ENCODE data around the gene ERG. TPM values are rescaled to one million over a fixed set of nuclear protein-coding genes. Genes with fewer than 3 reads are reported as not detected.

The ERG gene
- total RNA-seq, 1 experiment from 2014 or later, result 0.11 TPM

GRCh38 chr21:38422082-38422481 is 76.2 kb downstream of the ERG start:
- no peaks in the 10 kb centered on the region for H3K4me1 Mint-ChIP-seq
- Histone ChIP-seq H2AFZ (ENCODE audit: low read length) (no peak overlapping the region), H3K4me1 (ENCODE audit: insufficient read depth, low read length) (no peaks in the 10 kb centered on the region), H2BK20ac (ENCODE audit: low read depth, low read length, poor library complexity, severe bottlenecking) (no peak overlapping the region), H4K91ac (ENCODE audit: insufficient read length, low read depth, low read length) (no peak overlapping the region), H4K20me1 (ENCODE audit: control insufficient read depth, insufficient read depth, insufficient read length) (no peaks in the 10 kb centered on the region), H3K79me1 (ENCODE audit: insufficient read depth, low read depth, low read length, poor library complexity, severe bottlenecking) (no peaks in the 10 kb centered on the region), H3K9ac (ENCODE audit: extremely low read depth, insufficient read length, low read length) (no peak overlapping the region), H2BK120ac (ENCODE audit: low read depth, low read length, poor library complexity, severe bottlenecking) (no peak overlapping the region), H3K14ac (ENCODE audit: insufficient read depth, low read length) (no peak overlapping the region), H3K9me3 (ENCODE audit: control insufficient read depth, low read depth, low read length) (no peaks in the 10 kb centered on the region), H2BK5ac (ENCODE audit: insufficient read length, low read length) (no peak overlapping the region), H3K27ac (ENCODE audit: insufficient read length, low read depth, low read length) (no peak overlapping the region), H3K23me2 (ENCODE audit: insufficient read length, low read depth, low read length, poor library complexity, severe bottlenecking) (no peaks in the 10 kb centered on the region), H2BK15ac (ENCODE audit: low read depth, low read length) (no peak overlapping the region), H4K5ac (ENCODE audit: insufficient read length, low read depth, low read length) (no peak overlapping the region), H3K27me3 (ENCODE audit: insufficient read depth, low read length) (no peaks in the 10 kb centered on the region; the same call in 1 of the 2 replicates), H4K8ac (replicated peaks; ENCODE audit: insufficient read length, low read depth, low read length) (no peak overlapping the region), H3K4me2 (ENCODE audit: insufficient read depth, insufficient read length, low read length) (no peak overlapping the region), H3K23ac (ENCODE audit: insufficient read length, low read depth, low read length) (no peak overlapping the region), H3K18ac (ENCODE audit: insufficient read length, low read depth, low read length) (no peak overlapping the region), H3K4ac (ENCODE audit: low read depth, low read length) (no peak overlapping the region), H3K79me2 (ENCODE audit: insufficient read depth, low read length) (no peaks in the 10 kb centered on the region), H3T11ph (ENCODE audit: low read length) (no peak overlapping the region), H3K56ac (ENCODE audit: insufficient read length, low read depth, low read length) (no peak overlapping the region), H2AK5ac (ENCODE audit: insufficient read length, low read length) (no peak overlapping the region), H2BK12ac (ENCODE audit: insufficient read length, low read depth, low read length) (no peak overlapping the region)
- no peaks in the 10 kb centered on the region for H3K9me3 Mint-ChIP-seq
- H3K27ac Mint-ChIP-seq, result no peak overlapping the region
- peaks cover 25% of the 10 kb centered on the region for H3K27me3 Mint-ChIP-seq (ENCODE audit: low read depth)
- H3K4me3 Mint-ChIP-seq, result no peak overlapping the region
- no peak for DNase-seq
- no peaks in the 10 kb centered on the region for H3K36me3 Mint-ChIP-seq (ENCODE audit: insufficient read depth in 1 of 3, low read depth in 3 of 3)
- WGBS (ENCODE audit: extremely low coverage, insufficient read length, low lambda C conversion rate), result no CpG with 5 or more reads among the region's 5 CpGs
- TF ChIP-seq CTCF (conservative IDR thresholded peaks at IDR 0.05), result no peak

All from H9 (cell line).